ENCODE measurements around the gene OCEL1. TPM values are rescaled to one million over a fixed set of nuclear protein-coding genes. Genes with fewer than 3 reads are reported as not detected.

OCEL1 gene
- total and polyA plus RNA-seq, 2 of the 13 experiments (the other 11 are each of a cell fraction or from before 2014, with no cell fraction given), result 10.6 to 17.2 TPM

DNA sequence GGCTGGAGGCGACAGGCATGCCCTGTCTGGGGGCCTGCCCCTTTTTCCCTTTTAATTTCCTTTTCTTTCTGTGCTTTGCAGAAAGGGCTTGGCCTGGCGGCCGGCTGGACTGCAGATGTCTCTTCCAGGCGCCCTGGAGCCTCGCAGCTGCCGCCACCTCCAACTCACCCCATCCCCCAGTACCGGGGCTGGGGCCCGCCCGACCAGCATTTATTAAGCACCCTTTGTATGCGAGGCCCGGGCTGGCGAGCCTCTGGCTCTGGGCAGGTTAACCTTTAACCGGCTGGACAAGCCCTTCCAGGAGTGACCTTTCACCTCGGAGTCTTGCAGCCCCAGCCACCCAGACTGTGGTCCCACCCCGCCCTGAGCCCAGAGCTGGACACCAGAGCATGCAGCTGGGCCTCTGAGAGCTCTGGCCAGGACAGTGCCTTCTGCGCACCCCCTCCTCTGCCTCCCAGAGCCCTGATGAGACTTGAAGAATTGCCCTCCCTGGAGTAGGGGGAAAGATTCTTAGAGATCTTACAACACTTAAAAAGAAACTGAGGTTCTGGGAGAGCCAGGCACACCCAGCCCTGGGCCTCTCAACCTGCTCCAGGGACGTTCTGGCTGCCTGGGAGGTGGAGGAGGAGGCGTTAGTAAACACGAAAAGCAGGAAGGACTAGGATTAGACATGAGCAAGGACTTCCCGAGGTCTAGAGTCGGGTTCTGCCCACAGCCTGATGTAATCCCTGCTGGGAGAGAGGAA, 20.8 kb downstream of the OCEL1 start (continued):
- peak; percentile 62 for TF ChIP-seq RBFOX2 (IDR thresholded peaks at IDR 0.05; ENCODE audit: low read depth, low read length)
- TF ChIP-seq, protein P1, sequence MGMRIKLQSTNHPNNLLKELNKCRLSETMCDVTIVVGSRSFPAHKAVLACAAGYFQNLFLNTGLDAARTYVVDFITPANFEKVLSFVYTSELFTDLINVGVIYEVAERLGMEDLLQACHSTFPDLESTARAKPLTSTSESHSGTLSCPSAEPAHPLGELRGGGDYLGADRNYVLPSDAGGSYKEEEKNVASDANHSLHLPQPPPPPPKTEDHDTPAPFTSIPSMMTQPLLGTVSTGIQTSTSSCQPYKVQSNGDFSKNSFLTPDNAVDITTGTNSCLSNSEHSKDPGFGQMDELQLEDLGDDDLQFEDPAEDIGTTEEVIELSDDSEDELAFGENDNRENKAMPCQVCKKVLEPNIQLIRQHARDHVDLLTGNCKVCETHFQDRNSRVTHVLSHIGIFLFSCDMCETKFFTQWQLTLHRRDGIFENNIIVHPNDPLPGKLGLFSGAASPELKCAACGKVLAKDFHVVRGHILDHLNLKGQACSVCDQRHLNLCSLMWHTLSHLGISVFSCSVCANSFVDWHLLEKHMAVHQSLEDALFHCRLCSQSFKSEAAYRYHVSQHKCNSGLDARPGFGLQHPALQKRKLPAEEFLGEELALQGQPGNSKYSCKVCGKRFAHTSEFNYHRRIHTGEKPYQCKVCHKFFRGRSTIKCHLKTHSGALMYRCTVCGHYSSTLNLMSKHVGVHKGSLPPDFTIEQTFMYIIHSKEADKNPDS (CRISPR knock-in tag; IDR thresholded peaks at IDR 0.05), result no peak
- TF ChIP-seq KDM1A (CRISPR knock-in tag; IDR thresholded peaks at IDR 0.05), result peak; percentile 99
- TF ChIP-seq ZSCAN31 (CRISPR knock-in tag; IDR thresholded peaks at IDR 0.05; ENCODE audit: low read depth), result 0 out of 2 replicates have a peak, but pooled peaks have one; percentile 7
- TF ChIP-seq CREM (IDR thresholded peaks at IDR 0.05), result 0 out of 2 replicates have a peak, but pooled peaks have one; percentile 12
- no peak for TF ChIP-seq CREM (CRISPR knock-in tag; IDR thresholded peaks at IDR 0.05)
- peak; percentile 59 for TF ChIP-seq HNF4A (CRISPR knock-in tag; IDR thresholded peaks at IDR 0.05)
- TF ChIP-seq, protein P2, sequence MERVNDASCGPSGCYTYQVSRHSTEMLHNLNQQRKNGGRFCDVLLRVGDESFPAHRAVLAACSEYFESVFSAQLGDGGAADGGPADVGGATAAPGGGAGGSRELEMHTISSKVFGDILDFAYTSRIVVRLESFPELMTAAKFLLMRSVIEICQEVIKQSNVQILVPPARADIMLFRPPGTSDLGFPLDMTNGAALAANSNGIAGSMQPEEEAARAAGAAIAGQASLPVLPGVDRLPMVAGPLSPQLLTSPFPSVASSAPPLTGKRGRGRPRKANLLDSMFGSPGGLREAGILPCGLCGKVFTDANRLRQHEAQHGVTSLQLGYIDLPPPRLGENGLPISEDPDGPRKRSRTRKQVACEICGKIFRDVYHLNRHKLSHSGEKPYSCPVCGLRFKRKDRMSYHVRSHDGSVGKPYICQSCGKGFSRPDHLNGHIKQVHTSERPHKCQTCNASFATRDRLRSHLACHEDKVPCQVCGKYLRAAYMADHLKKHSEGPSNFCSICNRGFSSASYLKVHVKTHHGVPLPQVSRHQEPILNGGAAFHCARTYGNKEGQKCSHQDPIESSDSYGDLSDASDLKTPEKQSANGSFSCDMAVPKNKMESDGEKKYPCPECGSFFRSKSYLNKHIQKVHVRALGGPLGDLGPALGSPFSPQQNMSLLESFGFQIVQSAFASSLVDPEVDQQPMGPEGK (CRISPR knock-in tag; IDR thresholded peaks at IDR 0.05), result peak; percentile 63
- TF ChIP-seq ZNF33A (CRISPR knock-in tag; IDR thresholded peaks at IDR 0.05; ENCODE audit: borderline replicate concordance), result no peak
- peak; percentile 46; the same call in 1 of the 2 replicates for TF ChIP-seq ZNF350 (CRISPR knock-in tag; IDR thresholded peaks at IDR 0.05; ENCODE audit: borderline replicate concordance, low read depth)
- no peak for TF ChIP-seq KLF13 (CRISPR knock-in tag; IDR thresholded peaks at IDR 0.05)
- no peak for TF ChIP-seq JDP2 (CRISPR knock-in tag; IDR thresholded peaks at IDR 0.05; ENCODE audit: borderline replicate concordance)
- no peak for TF ChIP-seq EZH2 (conservative IDR thresholded peaks at IDR 0.05; ENCODE audit: low read depth, low read length)
- no peak for TF ChIP-seq SNAI1 (CRISPR knock-in tag; IDR thresholded peaks at IDR 0.05; ENCODE audit: borderline replicate concordance)
- TF ChIP-seq FIP1L1 (IDR thresholded peaks at IDR 0.05; ENCODE audit: borderline replicate concordance, insufficient read depth, low read depth, low read length), result 0 out of 2 replicates have a peak, but pooled peaks have one; percentile 12
- no peak for TF ChIP-seq FOXA1 (IDR thresholded peaks at IDR 0.05)
- peak; percentile 63 for TF ChIP-seq FOXA1 (CRISPR knock-in tag; IDR thresholded peaks at IDR 0.05)
- TF ChIP-seq, protein P3, sequence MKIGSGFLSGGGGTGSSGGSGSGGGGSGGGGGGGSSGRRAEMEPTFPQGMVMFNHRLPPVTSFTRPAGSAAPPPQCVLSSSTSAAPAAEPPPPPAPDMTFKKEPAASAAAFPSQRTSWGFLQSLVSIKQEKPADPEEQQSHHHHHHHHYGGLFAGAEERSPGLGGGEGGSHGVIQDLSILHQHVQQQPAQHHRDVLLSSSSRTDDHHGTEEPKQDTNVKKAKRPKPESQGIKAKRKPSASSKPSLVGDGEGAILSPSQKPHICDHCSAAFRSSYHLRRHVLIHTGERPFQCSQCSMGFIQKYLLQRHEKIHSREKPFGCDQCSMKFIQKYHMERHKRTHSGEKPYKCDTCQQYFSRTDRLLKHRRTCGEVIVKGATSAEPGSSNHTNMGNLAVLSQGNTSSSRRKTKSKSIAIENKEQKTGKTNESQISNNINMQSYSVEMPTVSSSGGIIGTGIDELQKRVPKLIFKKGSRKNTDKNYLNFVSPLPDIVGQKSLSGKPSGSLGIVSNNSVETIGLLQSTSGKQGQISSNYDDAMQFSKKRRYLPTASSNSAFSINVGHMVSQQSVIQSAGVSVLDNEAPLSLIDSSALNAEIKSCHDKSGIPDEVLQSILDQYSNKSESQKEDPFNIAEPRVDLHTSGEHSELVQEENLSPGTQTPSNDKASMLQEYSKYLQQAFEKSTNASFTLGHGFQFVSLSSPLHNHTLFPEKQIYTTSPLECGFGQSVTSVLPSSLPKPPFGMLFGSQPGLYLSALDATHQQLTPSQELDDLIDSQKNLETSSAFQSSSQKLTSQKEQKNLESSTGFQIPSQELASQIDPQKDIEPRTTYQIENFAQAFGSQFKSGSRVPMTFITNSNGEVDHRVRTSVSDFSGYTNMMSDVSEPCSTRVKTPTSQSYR (CRISPR knock-in tag; IDR thresholded peaks at IDR 0.05; ENCODE audit: borderline replicate concordance), result peak; percentile 35; the same call in 1 of the 2 replicates
- no peak for TF ChIP-seq SOX5 (CRISPR knock-in tag; IDR thresholded peaks at IDR 0.05; ENCODE audit: borderline replicate concordance)
- 0 out of 2 replicates have a peak, but pooled peaks have one; percentile 36 for TF ChIP-seq SALL2 (CRISPR knock-in tag; IDR thresholded peaks at IDR 0.05)
- TF ChIP-seq HNF4G (IDR thresholded peaks at IDR 0.05; ENCODE audit: borderline replicate concordance, low read depth, low read length), result peak; percentile 28; the same call in 1 of the 2 replicates
- TF ChIP-seq HNF4G (CRISPR knock-in tag; IDR thresholded peaks at IDR 0.05; ENCODE audit: borderline replicate concordance, low read depth), result no peak
- no peak for TF ChIP-seq ATF7-NPFF (CRISPR knock-in tag; IDR thresholded peaks at IDR 0.05; ENCODE audit: low read depth)
- peak; percentile 69 to 78 for TF ChIP-seq NR2F1 (CRISPR knock-in tag; IDR thresholded peaks at IDR 0.05)

All from HepG2 (cell line).